DOHH2 (cell line): Measurements from ENCODE around the gene NLRP13.

Experiments
- CTCF ChIP-seq: fragments of 200-600 bp; sonication (generic); IDR thresholded peaks from one replicate; pipeline ENCODE4 v1.5.1; 2014; ENCODE audit warnings: antibody characterized with exemption, mild to moderate bottlenecking, low read depth, low read length; ENCODE audit not compliant: poor library complexity, severe bottlenecking
- EZH2phosphoT487 ChIP-seq: fragments of 200-600 bp; sonication (generic); IDR thresholded peaks from 2 replicates; pipeline ENCODE4 v1.6.1; 2017; ENCODE audit warnings: borderline replicate concordance, mild to moderate bottlenecking, antibody characterized with exemption, low read length, moderate library complexity, mixed read lengths

GRCh38 chr19:55973982-55974381 is 41.8 kb upstream of the NLRP13 start:
- no peak for TF ChIP-seq CTCF
- TF ChIP-seq EZH2phosphoT487, result no peak
